HG02610 (cell line): ENCODE results near the gene TMEM89.
A peak's percentile ranks its signal among the peaks of the same experiment; 100 is the strongest.

ENCODE experiments used
- ATAC-seq: cut with Tn5 transposase; IDR thresholded peaks from one replicate; pipeline ENCODE4 v1.9.1; 2021; ENCODE audit warnings: mild to moderate bottlenecking, moderate library complexity; ENCODE audit not compliant: unreplicated experiment

Gene TMEM89

DNA sequence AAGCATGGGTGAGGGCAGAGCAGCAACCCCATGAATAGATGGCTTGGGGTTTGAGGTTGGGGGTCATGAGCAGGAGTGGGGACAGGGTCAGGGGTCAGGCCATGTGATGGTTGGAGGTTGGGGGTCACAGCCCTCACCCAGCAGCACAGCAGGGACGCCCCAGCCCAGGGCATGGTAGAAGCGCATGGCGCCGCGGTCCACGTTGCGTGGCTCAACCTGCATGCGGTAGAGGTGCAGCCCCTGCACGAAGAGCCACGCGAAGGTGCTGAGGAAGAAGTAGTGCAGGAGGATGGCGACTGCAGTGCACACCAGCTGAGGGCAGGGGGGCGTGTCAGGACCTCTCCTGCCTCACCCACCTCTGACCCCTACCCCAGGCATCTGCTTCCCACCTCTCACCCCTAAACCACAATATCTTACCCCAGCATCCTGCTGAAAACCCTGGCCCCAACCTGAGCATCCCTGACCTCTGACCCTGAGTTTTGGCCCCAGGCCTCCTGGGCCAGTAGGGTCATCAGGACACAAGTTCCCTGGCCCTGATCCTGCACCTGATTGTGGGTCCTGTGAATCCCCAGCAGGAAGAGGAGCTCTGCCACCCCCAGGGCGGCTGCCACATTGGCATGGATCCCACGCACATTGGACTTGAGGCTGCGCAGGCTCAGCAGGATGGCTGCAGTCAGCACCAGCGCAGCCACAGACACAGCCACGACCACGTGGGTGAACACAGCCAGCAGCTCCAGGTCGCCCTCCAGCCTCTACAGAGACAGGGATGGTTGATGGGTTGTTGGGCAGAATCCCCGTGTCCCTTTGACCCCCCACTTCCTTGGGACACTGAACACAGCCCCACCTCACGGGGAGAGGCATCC is 23.6 kb upstream of the TMEM89 start:
- no peak for ATAC-seq

GRCh38 chr3:48642605-48643004 is 21.0 kb upstream of the TMEM89 start:
- ATAC-seq = no peak

- no peak for ATAC-seq
Measured at GRCh38 chr3:48641396-48641795, 19.8 kb upstream of the TMEM89 start.

GRCh38 chr3:48639944-48640606 is 18.5 kb upstream of the TMEM89 start:
- no peak for ATAC-seq

DNA sequence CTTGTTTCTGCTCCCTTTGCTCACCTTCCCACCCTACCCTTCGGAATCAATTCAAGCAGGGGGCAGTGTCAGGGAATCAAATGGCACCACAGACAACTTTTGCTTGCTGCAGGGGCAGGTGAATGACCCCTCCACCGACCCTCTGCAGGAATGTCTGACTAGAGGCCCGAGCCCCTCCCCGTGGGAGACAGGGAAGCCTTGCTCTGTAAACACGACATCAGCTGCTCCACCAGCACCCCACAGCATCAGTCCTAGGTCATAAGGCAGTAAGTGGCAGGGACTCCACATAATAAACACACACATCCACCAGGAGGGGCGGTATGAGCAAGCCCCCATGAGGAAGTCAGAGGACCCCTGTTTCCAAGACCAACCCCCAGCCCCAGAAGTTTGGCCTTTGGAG is 15.7 kb upstream of the TMEM89 start:
- no peak for ATAC-seq

DNA sequence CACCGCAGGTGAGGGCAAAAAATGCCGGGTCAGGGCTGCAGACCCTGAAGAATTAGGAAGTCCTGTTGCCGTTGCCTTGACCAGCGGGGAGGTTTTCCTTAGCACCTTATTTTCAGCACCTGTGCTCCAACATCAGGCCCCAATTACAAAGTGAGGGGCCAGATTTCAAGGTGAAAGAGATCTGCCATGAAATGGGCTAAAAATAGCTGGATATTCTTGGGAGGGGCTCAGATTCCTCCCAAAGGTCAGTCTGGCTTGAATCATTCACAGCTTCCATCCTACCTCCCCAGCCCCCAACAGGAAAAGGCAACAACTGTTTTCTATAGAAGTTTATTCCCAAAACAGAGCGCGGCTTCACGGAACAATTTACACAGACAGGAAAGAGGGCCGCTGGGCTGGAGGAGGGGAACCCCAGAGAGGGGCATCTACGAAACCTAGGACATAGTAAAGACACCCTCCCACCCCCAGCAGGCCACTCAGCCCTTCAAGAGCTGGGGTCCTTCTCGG is 14.6 kb upstream of the TMEM89 start:
- ATAC-seq = no peak

DNA sequence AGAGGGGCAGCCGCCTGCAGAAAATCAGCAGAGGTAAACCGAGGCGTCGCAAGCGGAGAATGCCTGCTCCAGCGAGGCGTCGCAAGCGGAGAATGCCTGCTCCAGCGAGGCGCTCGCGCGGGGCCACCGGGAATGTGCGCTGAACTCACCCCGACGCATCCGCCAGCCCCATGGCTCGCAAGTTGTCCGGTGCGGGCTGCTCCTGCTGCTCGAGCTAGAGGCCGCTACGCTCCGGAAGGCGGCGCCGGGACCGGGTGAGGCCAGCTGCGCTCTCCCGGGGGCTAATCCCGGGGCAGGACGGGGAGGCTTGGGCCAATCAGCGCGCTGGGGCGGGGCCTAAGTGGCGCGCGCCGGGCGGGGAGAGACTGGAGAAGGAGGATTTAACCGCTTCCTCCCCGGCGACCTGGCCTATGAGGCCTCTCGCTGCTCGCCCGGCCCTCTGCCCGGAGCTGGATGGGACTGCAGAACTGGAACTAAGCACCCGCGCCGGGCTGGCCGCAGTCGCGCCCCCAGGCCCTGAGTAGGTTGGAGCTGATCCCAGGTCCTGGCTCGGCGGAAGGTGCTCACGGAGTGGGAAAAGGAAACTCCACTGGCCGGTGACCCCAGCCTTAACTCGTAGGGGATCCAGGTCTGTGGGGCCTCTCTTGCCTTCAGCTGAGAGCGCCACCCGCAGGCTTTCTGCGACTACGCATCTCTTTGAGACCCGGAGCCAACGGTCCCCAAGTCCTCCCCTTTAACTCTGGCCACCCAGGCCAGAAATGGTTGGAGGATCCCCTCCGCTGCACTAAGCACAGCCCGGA is 13.9 kb upstream of the TMEM89 start, which contains the start of gene SLC26A6:
Gene SLC26A6 (minus strand): TSS at position 240 of the 800 bp plus-strand sequence. CDS start 68 bp downstream, at position 172.
- ATAC-seq = peak; percentile 91

DNA sequence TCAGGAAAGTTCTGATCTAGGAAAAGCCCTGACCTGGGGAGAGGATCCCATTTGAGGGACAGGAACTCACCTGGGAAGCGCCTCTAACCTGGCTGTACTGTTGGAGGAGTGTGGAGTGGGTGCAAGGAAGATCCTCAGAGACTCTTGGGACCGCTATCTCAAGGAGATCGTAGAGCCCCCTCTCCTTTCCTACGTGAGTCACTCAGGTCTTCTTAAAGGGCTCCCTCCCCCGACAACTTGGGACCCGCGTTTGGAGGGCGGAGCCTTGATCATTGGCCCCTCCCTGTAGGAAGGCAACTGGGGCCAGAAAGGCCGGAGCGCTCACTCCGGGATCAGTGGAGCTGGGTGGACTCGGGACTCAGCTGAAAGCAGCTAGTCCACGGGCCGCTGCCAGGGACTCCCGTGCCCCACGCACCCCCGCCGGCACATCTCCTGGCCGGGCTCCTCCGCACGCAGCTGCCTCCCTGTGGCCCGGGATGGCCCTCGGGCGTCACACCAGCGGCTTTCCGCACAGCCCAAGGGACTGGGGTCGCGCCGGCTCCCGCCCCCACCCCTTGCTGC is 13.2 kb upstream of the TMEM89 start:
- ATAC-seq = peak; percentile 14

DNA sequence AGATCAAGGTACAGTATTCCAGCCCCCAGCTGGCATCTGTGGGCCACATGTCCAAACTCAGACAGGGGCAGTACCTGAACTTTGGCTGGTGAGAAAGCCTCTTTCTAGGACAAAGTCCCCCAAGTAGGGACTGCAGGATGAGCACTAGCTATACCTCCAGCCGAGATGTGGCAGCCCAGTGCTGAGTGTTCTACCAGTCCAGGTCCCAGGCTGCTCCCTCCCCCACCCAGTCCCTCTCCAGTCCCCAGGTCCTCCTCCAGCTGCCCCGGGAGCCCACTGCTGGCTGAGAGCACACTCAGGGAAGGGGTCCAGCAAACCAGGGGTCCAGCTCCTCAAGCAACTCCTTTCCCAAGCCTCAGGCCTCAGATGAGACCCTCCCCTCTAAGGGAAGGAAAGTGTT is 12.2 kb upstream of the TMEM89 start:
- no peak for ATAC-seq

DNA sequence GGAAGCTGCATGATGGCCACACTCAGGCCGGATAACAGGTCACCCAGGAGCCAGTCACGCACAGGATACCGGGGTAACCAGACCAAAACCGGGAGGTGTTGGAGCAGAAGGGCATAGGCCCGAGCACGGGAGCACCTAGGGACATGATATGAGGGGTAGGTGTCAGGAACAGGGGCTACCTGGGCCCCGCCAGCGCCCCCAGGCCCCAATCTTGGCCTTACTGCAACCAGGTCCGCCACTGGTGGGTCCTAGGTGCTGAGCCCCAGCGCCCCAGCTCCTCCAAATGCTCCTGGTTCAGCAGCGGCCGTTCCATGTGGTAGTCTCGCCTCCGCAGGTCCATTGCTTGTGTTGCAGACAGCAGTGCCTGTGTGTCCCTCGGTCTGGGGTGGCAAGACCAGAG is 11.7 kb upstream of the TMEM89 start:
- ATAC-seq = no peak

GRCh38 chr3:48631516-48632448 is 10.2 kb upstream of the TMEM89 start:
- no peak for ATAC-seq

GRCh38 chr3:48630833-48631232 is 9.3 kb upstream of the TMEM89 start:
- ATAC-seq = no peak

DNA sequence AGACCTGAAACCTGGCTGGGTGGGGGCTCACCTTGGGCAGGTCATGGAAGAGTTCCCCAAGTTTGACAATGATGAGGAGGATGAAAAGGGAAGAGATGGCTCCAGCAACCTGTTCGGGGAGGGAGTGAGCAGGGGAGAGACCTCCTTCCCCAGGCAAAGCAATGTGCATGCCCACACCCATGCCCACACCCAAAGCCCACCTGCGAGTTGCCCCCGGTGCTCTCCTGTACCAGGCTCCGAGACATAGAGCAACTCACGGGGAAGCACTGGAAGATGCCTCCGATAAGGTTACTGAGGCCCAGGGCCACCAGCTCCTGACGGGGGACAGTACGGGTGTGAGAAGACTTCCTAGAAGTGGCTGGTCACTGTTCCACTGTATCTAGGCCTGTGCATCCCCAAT is 8.8 kb upstream of the TMEM89 start:
- ATAC-seq = no peak

DNA sequence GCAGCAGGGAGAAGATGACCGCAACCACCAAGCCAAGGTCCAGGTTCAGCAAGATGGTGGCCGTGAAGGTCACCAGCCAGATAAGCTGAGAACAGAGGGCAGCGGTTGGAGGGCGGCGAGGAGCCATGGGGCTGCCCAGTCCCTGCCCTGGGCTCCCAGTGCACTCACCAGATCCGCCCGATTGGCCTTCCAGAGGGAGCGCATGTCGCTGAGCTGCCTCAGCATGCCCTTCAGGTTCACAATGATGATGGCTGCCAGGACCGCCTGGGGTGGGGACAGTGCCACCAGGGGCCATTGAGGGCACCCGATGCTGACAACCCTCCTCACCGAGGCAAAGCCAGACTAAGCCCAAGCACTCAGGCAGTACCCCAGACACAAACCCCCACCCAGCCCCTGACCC is 8.3 kb upstream of the TMEM89 start:
- no peak for ATAC-seq

- no peak for ATAC-seq
Measured at GRCh38 chr3:48628277-48629017, 6.9 kb upstream of the TMEM89 start.

GRCh38 chr3:48625600-48625999 is 4.0 kb upstream of the TMEM89 start:
- no peak for ATAC-seq

DNA sequence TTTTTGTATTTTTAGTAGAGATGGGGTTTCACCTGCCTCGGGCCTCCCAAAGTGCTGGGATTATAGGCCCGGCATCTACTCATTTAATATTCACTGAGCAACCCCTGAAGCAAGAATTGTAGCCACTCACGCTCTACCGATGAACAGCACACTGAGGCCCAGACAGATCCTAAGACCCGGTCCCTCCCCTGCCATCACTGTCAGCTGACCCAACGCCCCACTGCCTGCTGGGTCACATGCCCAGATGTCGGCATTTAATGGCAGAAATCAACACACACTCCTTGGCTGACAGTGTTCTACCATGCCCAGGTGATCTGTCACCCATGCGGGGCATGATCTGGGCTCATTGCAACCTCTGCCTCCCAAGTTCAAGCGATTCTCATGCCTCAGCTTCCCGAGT is 3.2 kb upstream of the TMEM89 start:
- ATAC-seq = no peak

DNA sequence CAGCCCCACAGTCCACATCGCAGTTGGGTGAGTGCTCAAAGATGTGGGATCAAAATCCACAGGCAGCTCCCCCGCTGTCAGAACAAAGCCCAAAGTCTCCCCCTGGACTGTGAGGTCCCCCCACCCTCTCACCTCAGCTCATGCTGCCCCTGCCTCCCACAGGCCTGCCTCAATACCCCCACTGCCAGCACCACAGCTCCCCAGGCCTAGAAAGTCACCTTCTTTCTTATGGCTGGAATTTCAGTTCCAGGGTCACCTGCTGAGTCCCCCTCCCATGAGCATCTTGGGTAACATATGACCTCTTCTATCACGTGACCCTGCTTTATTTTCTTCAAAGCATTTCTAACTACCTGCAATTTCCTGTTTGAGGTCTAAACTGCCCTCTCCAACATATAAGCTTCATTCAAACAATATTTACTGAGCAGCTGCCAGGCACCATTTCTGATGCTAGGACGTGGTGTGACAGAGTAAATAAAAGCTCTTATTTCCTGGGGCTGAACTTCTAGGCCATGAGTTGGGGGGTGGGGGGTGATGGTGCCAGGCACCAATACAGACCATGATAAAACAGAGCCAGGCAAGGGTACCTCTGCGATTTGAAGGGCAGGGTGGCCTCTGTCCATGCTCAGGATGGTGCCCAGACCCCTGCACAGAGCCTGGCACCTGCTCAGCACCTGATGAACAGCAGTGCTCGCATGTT is 2.4 kb upstream of the TMEM89 start:
- no peak for ATAC-seq
